ENCODE results near the gene GJA3.

Gene GJA3

DNA sequence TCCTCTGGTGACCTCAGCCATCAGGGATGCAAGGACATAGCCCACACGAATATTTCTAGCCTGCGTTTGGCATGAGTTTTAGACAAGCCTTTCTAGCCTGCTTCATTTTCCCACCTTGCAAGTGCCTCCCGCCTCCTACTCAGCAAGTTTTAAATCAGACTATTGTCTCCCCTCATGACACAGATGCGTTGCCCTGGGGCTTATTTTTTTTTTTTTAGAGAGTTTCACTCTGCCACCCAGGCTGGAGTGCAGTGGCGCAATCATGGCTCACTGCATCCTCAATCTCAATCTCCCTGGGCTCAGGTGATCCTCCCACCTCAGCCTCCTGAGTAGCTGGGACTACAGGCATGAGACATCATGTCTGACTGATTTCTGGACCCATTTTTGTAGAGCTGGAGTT, 17.3 kb upstream of the GJA3 start:
- no peak overlapping the region for H3K27ac ChIP-seq
- TF ChIP-seq CTCF (IDR thresholded peaks at IDR 0.05) (no peak), ZFX (IDR thresholded peaks at IDR 0.05; ENCODE audit: borderline replicate concordance) (no peak)

DNA sequence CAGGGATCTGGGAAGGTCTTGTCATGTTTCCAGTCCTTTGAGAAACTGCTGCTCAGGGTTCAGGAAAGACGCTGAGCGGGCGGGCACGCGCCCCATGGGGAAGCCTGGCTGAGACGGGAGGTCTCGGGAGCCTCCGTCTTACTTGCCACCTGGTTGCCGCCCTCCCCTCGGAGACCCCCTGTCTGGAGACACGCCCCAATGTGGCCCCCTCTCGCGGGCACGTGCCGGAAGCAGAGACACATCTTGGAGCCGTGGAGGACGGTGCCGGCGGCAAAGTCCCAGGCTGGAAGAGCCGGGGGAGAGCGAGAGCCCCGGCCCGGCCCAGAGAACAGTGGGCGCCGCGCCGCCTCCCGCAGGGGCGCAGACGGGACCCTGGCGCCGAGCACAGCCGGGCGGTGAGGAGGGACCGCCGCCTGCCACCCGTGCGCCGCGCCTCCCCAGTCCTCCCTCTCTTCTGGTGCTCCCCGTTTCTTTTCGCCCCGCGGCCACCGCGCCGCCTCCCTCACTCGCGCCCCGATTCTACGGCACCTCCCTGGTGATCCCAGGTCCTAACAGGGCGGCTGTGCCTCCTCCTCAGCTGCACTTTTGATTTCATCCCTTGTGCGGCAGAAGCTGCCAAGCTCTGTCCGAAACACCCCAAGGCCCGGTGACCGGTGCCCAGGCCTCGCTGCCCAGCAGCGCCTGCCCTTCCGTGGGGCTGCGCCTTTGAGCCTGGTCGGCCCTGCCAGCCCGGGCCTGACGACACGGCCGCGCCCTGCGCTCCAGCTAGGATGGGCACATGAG, 16.4 kb upstream of the GJA3 start:
- TF ChIP-seq CTCF (IDR thresholded peaks at IDR 0.05) (no peak), ZFX (IDR thresholded peaks at IDR 0.05; ENCODE audit: borderline replicate concordance) (no peak)
- H3K27ac ChIP-seq, result no peak overlapping the region

DNA sequence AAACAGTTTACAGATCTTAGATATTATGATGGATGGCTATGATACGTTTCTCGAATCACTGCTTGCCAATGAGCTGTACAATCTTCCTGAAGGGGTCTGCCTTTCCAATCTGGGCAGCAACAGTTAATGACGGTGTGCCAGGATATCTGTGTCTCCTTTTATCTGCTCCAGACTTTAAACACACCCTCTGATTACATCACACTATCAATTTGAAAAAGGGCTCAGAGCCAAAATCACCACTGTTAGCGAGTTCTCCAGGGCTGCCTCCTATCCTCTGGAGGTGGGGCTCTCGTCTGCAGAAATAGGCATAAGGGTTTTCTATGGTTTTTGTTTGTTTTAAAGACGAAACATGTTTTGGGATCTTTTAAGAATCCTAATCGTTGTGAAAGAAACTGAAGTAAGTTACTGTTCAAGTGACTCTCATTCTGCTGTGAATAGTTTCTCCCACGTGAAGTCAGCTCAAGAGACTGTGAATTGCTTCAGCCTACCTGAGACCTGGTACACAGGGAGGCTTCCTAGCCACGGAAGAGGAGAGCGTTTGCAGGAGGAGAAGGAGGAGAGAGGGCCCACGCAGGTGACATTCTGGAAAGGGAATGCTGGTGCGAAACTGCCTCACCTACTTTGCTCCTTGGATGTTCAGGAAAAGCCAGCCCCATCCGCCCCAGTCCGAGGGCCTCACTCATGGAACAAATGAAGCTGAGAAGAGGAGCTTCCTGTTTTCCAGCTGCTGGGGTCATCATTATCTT, 15.2 kb upstream of the GJA3 start:
- TF ChIP-seq ZFX (IDR thresholded peaks at IDR 0.05; ENCODE audit: borderline replicate concordance), result no peak
- TF ChIP-seq CTCF (IDR thresholded peaks at IDR 0.05), result no peak
- no peak overlapping the region for H3K27ac ChIP-seq

DNA sequence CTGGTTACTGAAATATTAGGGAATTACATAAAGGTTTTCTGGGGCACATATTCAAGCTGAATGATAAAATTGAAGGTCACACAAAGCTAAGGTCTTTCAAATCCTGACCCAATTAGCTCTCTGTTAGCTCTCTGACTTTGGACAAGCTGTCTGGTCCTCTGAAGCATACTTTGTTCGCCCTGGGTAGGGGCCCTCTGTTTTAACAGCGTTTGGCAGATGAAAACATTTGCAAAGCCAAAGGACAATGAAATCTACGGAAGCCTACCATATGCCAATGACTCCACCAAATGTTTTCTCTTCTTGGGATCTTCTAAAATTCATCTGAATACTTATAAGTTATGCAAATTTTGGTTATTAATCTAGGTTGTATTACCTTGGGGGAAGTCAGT, 14.5 kb upstream of the GJA3 start:
- TF ChIP-seq ZFX (IDR thresholded peaks at IDR 0.05; ENCODE audit: borderline replicate concordance) (no peak), CTCF (IDR thresholded peaks at IDR 0.05) (no peak)
- H3K27ac ChIP-seq, result no peak overlapping the region

DNA sequence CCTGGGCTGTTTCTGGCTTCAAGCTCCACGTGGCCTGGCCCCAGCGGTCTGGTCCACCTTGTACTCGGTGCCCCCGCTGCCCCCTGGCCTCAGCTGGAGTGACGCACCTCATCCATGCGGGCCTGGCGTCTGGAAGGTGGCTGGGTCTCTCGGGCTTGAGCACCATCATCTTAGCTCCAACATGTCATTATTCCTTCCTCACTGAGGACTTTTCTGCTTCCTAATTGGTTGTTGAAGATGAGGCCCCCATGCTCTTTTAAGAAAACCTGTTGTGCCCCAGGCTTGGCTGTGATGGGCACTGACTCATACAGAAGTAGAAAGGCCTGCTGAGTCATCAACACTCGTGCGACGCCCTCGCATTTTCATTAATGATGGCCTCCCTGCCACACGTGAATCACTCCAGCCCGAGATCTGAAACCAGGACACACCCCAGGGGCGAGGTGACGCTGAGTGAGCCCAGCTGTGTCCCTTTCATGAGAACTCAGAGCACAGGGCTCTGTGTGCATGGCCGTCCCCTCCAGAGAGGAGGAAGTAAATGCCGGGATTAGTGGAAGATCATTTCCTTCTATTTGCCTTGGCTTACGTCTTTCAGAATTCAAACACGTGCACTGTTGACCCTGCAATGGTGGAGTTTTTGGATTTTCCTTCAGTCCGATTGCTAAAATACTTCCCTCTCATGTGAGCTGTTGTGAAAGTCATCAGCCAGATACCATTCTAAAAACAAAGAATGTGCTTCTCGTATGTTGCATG, 14.0 kb upstream of the GJA3 start:
- TF ChIP-seq ZFX (IDR thresholded peaks at IDR 0.05; ENCODE audit: borderline replicate concordance) (no peak), CTCF (IDR thresholded peaks at IDR 0.05) (no peak)
- no peak overlapping the region for H3K27ac ChIP-seq

DNA sequence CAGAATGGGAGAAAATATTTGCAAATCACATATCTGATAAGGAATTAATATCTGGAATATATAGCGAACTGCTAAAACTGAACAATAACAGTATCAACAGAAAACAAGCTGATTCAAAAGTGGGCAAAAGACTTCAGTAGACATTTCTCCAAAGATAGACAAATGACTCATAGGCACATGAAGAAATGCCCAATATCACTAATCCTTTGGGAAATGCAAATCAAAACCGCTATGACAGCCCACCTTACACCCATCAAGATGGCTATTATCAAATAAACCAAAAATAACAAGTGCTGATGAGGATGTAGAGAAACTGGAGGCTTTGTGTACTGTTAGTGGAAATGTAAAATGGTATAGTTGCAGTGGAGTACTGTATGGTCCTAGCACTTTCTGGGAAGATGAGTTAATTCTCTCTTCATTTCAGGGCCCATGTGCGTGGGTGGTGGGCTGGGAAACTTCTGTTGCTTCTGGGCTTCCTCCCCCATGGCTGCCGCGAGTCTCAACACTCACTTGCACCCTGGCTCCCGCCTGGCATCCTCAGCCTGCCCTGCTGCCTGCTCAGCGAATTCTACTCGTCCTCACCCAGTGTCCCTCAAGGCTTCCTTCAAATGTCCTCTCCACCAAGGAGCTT, 12.4 kb upstream of the GJA3 start:
- TF ChIP-seq ZFX (IDR thresholded peaks at IDR 0.05; ENCODE audit: borderline replicate concordance), result no peak
- no peak for TF ChIP-seq CTCF (IDR thresholded peaks at IDR 0.05)
- no peak overlapping the region for H3K27ac ChIP-seq
